Left kidney (tissue), 2 donors: ENCODE measurements around the gene SUMO1. TPM values are rescaled to one million over a fixed set of nuclear protein-coding genes. Genes with fewer than 3 reads are reported as not detected.

Source experiments
- DNase-seq: peaks from one replicate; pipeline ENCODE4 v3.0.0-alpha.2; 2013
- polyA plus RNA-seq: library from polyadenylated mRNA; unstranded; fragments of 120-200 nt; gene quantifications from one replicate; pipeline ENCODE4 v1.2.1, GENCODE V29; 2013; ENCODE audit not compliant: insufficient read length

SUMO1 gene
- polyA plus RNA-seq, 1 donor: 207 TPM

DNA sequence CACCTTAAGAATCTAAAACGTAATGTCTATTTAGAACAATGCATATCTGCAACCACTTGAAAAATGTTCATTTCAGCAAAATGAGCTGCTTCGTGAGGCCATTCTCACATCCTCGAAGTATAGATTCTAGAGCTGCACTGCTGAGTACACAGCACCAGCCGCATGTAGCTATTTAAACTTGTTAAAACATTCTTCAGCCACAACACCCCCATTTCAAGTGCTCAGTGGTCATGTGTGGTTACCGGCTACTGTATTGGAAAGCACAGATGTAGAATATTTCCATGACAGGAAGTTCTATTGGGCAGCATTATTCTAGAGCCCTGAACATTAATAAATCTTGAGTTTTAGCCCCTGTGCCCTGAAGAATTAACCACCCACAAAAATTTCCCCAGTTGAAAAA is 35.0 kb downstream of the SUMO1 start:
- DNase-seq: no peak

DNA sequence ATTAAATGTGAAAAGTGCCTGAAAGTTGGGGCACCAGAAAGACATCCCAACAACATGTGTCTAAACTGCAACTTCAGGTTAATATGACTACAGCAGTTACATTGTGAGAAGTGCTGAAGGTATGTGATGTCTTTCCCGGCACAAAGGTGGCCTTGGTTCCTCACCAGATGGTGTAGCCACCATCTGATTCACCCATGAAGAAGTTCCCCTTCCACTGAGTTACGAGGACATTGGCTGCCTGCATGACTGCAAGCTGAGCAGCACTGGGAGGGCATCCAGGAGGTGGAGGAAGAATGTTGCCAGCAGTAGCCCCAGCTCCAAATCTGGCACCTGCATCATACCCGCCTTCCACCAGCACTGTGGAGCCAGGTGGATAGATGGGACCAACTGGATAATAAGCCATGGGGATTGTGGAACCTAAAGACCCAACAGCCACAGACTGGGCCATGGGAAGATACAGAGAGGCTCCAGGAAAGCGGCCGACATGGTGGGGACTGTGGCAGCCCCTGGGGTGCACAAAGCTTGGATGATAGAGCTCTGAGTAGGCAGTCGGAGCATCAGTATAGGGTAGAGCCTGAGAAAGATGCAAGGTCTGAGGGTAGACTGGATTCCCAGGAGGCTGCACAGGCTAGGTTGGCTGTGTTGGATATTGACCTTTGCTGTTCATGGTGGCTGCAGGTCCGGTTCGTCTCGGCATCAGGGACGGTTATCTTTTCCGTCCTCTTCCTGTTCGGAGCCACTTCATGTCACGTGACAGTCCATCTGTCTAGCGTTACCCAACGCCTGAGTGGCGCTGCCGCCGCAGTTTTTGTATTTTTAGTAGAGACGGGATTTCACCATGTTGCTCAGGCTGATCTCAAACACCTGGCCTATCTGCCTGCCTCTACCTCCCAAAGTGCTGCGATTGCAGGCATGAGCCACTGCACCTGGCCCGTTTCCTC is 36.9 kb downstream of the SUMO1 start:
- DNase-seq: no peak

DNA sequence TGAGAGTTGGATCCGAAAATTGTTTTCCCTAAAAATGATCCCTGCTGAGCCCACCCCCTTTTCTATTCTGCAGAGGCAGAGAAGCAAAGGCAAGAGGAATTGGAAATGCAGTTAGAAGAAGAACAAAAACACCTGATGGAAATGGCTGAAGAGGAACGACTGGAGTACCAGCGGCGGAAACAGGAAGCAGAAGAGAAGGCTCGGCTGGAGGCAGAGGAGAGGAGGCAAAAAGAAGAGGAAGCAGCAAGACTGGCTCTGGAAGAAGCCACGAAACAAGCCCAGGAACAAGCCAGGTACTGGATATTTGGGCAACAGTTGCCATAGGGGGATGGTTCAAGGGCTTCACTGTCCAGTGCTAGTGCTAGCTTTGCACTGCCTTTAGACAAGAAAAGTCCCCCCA is 41.7 kb downstream of the SUMO1 start:
- DNase-seq: no peak

DNA sequence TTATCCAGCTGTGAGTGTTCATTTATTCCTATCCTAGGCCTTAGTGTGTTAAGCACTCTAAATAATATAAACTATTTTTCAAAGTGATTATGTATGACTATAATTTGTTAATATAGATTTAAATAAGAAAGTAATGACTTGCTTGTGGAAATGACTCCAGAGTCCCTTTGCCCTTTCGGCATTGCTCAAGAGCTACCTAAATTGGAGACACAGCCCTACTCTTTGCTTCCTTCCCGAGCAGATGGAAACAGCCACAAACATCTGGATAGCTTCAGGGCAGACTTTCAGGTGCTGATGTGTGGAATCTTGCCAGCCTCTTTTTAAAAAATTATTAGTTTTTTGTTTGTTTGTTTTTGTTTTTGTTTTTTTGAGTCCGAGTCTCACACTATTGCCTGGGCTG is 44.0 kb downstream of the SUMO1 start:
- DNase-seq: no peak

DNA sequence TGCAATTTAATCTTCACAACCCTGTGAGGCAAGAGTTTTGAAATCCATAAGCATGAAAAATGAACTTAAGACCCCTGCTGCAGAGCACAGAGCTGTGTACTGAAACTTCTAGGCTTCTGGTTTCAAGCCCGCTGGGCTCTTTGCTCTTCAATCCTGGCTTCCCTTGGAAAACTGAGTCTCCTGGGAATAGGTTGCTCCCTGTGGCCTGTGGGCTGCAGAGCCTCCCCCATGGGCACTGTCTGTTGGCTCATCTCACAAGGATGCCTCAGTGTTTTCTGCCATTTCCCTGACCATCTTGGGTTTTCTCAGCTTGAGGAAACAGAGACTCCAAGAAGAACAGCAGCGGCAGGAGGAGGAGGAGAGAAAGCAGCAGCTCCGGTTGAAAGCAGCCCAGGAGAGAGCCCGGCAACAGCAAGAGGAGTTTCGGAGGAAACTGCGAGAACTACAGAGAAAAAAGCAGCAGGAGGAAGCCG is 44.5 kb downstream of the SUMO1 start:
- DNase-seq: no peak

DNA sequence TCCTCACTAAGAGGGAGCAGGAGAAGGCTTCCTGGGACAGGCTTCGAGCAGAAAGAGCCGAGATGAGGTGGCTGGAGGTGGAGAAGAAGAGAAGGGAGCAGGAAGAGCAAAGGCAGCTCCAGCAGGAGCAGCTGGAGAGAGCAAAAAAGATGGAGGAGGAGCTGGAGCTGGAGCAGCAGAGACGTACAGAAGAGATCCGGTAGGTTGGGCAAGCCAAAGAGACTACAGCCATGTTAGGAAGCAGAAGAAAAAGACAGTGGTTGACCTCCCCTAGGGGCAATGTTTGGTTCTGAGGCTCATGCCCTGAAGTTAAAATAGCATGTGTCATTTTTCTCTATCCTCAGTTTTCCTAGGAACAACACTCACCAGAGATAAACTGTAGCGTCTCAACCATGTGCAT is 45.1 kb downstream of the SUMO1 start:
- no peak for DNase-seq

DNA sequence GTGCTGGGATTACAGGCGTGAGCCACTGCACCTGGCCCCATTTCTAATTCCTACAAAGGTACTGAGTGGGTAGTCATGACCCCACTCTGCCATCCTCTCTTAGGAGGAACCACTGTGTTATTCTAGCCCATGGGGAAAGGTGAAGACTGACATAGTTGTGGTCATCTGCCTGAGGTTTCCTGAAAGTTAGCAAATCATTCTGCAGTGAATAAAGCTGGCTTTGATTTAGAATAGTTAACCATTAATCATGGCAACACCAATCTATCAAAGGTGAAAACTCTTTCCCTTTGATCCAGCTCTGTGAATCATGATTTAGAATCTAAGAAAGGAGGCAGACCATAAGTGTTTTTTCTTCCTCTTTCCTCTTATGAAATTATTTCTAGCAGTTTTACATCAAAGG is 50.8 kb downstream of the SUMO1 start:
- no peak for DNase-seq

DNA sequence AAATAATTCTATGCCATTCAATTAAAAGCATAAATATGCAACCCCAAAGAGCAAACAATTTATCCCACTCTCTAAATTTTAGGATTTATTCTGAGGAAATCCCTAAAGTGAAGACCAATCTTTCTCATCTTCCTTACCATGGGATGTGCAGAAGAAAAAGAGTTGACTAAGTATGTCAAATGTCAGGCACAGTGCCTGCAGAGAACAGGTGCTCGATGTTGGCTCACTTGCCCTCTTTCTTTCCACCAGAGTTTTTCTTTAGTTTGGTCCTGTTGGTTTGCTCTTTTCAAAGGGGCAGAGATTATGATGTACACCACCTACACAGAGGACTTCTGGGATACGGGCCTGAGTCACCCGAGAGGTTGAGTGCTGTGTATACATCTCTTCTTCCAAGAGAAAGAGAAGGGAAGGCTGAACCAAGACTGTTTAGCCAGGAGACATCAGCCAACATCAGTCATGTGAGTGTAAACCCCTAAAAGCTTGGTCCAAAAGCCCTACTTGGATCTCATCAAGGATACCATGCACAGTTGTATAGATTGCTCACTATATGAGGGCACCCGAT is 51.7 kb downstream of the SUMO1 start:
- DNase-seq: no peak

DNA sequence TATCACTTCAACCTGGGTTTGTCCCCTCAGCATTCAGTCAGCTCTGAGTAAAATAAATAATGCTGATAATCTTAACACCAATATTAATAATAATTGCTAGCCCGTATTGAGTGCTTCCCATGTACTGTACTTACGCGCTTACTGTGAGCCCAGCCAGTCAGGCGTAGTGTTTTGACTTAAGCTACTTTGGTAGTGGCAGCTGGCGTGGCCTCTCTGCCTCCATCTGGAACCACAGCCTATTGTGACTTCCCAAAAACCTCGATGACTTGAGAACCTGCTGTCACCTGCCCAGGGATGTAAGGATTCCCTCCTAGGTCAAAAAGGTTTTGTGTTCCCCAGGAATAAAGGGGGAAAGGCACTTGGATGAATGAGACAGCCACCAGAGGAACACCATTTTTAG is 53.2 kb downstream of the SUMO1 start:
- DNase-seq: no peak

DNA sequence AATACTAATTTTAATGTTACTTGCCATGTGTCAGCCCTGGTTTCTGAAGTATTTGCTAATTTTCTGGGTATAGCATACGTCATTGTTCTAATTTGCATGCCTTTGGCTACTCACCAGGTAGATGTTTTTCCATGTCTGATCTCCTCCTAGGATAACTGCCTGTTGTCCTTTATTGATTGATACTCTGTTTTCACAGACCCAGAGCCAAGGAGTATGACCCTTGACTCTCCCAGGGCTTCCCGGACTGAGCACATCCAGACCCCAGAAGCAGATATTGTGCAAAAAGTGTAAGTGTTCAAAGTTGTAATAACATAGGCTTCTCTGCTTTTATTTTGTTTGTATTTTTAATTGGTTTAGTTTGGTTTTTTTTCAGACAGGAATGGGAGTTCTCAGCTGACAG is 53.8 kb downstream of the SUMO1 start:
- DNase-seq: no peak

DNA sequence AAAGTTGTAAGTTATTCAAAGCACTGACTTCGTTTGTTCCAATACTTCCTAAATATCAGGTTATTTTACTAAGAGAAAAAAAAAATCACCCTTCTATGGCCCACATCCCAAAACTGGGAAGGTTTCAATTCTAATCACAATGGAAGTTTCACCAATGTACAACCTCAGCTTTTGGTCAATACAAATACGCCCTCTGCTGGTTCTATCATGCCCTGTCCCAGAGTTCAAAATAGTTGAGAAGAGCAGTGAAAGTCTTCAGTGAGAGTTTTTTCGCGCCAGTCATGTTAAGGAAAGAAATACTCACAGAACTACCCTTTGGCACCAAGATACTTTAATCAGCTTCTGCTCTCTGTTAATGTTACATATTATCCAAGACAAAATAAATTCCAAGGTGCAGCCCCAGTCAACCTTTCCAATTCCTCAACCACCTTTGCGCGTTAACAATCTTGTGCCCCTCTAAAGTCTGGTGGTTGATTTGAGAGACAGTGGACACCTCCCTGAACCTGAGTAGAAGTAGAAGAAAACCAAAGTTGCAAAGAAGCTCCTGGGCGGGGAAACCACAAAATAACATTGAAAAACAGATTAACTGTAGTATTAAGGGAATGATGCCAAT is 59.9 kb downstream of the SUMO1 start:
- DNase-seq: peak; percentile 74

DNA sequence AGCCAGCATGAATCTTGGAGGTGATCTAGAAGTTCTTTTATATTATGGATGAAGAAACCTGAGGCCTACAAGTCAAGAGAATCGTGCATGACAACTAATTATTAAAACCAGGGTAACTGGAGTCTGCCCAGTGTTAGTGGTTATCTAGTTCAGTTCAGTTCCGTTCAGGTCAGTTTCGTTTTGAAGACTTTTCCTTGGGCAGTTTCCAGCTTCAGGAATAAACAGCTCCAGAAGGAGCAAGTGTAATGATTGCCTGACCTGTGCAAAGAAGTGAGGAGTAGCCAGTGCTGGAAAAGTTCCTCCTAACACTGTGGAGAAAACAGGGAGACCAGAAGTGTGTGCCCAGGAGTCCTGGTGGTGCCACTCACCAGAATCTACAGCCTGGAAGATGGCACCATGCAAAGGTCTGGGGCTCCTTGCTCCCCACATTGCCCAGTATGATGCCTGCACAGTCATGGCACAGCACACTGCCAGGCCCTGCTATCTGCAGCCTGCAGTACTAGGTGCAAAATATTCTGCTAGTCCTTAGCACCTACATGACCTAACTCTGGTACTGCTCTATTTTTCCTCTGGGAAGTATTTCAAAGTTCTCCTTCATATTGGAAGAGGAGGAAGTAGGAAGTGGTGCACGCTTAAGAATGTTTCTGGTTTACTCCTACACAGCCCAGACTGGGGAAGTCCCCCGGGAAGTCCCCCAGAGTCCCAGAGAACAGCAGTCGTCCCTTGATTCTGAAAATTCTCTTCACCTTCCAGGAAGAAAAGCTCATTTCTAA is 65.8 kb downstream of the SUMO1 start:
- DNase-seq: no peak

DNA sequence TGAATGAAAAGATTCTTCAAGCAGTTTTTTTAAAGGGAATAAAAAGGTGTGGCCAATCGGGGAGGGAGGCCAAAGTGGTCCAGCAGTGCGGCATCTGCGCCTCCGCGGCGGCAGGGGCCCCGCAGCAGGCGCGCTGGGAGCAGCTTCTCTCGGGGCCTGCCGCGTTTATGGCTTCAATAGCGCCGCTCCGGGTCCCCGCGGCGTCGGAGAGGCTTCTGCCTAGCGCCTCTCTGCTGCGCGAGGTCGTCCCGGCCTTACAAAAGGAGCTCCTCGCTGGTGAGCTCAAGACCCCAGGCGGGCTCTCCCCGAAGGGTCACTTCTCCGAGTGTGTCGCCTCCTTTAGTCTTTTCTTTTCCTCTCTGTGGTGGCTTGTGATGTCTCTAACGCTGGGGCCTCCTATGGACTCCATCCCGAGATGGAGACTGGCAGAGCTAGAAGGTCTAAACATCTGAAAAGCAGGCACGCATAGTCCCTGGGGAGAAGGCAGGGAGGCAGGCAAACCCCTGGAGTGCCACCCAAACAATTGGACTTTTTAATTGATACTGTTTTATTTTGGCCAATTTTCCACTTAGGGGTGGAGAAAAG is 67.1 kb downstream of the SUMO1 start:
- no peak for DNase-seq

DNA sequence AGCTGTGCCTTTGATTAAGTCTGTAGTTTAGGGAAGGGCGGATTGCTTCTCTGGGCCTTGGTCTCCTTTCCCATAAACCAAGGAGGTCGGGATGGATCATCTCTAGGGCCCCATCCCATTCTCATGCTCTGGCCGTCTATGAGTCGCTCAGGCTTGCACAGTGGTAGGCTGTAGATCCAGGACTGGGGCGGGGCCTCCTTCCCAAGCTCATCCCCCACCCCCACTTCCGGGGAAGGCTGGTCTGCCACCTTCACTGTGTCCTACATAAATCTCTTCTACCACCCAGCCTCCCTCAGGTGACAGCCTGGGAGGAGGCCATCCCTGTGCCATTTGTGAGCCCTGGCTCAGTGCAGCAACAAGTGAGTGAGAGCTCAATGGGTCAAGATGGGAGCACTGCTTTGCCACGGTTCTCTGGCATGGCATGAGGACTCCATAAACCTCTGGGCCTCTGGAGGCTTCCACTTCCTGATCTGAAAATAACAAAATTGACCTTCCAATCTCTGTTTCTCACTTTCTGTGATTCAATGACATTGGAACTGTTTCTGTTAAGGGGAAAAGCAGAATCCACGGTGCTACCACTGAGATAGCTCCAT is 68.5 kb downstream of the SUMO1 start:
- DNase-seq: no peak

DNA sequence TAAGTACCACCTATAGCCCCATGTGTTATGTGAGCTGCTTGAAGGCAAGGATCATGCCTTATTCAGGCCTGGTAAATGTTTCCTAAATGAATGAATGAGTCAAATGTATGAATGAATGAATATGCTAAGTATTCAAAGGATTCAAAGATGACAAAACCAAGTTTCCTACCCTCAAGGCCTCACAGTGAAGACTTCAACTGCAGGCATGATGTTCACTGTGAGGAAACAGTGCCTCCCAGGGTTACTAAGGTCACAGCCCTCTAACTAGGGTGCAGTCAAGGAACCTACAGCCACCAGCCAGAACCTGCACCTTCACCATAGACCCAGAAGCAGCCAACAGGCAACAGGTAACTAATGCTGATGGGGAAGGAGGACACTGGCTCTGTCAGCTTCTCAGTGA is 69.3 kb downstream of the SUMO1 start:
- no peak for DNase-seq

DNA sequence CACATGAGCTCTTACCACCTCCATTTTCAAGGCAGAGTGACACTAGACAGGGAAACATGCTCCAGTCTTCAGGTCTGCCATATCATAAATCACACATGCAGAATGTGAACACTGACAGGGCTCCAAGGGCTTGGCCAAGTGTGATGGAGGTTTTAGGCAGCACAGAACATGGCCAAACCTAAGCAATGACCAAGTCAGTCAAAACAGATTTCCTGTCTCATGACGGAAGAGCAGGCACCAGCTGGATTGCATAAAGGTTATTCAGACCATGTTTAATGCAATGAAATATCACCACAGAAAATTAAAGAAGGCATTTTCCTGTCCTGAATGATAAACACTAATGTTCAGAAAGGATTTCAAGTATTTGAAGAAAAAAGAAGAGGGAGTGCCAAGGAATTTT is 72.5 kb downstream of the SUMO1 start:
- no peak for DNase-seq

DNA sequence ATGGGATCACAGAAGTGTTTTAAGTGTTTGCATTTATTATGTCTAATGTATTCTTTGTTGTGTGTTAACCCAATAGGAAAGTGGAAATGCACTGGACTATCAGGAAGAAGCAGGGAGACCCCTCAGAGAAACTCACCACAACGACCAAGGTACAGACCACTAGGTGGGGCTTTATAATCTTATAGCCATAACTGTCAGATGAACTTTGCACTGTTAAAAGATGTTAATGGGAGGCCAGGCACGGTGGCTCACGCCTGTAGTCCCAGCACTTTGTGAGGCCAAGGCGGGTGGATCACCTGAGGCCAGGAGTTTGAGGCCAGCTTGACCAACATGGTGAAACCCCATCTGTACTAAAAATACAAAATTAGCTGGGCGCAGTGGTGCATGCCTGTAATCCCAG is 73.2 kb downstream of the SUMO1 start:
- no peak for DNase-seq

DNA sequence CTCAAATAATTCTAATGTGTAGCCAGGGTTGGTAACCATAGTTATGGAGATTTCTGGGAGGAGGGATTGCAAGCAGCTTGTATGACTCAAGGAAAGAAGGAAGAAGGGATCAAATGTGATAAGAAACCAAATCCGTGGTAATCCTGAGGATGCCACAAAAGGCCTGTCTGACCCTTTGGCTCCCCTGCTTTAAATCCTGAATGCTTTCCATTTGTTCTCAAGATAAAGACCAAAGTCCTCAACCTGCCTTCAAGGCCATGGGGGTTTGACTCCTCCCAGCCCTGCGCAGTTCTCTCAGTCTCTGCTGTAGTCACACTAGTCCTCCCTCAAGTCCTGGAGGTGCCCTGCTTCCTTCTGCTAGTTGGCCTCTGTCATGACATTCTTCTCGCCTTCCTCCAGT is 74.0 kb downstream of the SUMO1 start:
- no peak for DNase-seq

DNA sequence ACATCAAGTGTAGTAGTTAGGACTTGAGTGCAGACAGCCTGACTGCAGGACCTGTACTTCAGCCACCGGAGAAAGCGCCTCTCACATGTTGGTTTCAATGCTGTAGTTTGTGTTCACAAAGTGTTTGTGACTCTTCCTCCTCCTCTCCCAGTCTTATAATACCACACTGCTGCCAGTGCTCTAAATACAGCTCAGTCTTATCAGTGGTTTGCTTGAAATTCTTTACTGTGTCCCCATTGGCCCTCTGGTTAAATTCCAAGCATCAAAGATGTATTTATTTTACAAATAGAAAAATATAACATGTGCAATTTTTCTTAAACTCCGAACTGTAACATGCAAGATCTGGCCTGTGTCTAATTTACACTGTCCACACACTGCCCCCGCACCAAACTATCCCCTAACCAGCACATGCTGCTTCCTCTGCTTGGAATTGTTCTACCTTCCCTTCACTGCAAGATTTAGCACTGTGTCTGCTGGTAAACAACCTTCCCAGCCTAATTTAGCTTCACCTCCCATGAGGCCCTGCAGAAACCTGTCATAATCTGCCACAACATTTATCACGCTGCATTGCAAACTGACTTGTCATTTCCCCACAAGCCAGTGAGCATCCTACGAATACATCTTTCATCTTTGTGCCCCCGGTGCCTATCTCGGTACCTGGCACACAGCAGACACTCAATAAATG is 77.1 kb downstream of the SUMO1 start:
- DNase-seq: no peak

DNA sequence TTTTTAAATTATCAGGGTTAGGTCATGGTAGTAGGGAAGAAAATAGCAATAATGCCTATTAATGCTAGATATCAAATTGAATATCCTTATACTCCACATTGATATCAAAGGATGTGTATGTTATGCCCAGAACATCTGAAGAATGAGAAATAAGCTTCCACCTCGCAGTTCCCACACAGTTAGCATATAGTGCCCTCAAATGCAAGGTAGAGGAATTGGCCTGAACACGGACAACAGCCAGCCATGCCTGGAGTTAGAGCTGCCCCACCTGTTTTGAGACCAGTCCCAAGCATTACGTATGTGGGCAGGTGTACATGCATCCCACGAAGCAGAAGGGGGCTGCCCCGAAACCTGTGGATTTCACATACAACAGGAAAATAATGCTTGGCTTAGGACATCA is 79.6 kb downstream of the SUMO1 start:
- no peak for DNase-seq
